LoVo (cell line): ENCODE data around the gene CRY2.
A peak's percentile ranks its signal among the peaks of the same experiment; 100 is the strongest.
"Not testable (repeated sequence)": the region's sequence is repeated elsewhere in the genome, so short reads cannot be mapped to it uniquely, and the experiment has no call there.

Experiments
- DNase-seq: peaks from one replicate; pipeline ENCODE4 v3.0.0-alpha.2; 2016; ENCODE audit warnings: low spot score

Gene CRY2

DNA sequence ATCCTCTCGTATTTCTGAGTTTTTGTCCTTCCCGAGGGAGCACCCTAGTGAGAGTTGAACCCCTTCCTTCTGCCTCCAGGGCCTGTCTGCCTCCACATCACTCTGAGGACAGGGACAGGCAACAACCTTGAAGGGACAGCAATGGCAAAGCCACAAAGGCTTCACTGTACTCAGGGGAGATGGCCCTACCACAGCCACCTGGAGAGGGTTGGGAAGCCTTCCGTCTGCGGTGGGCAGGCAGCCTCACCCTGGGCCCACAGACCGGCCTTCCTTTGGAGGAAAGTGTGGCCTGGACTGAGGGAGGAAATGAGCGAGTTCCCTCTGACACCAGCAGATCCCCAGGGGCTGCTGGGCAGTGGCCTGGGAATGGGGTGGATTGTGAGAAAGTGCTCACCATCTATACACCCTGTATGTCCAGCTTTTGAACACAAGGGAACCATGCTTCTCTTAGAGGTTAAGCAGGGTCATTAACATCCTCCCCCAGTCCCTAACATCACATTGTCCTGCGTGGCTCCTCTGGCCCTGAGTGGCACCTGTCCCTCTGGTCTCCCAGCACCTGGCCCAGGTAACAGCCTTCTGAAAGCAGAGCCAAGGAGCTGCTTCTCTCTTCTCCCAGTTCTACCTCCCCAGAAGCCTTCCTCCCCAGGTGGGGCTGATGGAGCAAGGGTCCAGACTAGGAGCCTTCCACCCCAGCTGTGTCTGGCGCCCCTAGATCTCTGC, 35.5 kb upstream of the CRY2 start:
- no peak for DNase-seq

DNA sequence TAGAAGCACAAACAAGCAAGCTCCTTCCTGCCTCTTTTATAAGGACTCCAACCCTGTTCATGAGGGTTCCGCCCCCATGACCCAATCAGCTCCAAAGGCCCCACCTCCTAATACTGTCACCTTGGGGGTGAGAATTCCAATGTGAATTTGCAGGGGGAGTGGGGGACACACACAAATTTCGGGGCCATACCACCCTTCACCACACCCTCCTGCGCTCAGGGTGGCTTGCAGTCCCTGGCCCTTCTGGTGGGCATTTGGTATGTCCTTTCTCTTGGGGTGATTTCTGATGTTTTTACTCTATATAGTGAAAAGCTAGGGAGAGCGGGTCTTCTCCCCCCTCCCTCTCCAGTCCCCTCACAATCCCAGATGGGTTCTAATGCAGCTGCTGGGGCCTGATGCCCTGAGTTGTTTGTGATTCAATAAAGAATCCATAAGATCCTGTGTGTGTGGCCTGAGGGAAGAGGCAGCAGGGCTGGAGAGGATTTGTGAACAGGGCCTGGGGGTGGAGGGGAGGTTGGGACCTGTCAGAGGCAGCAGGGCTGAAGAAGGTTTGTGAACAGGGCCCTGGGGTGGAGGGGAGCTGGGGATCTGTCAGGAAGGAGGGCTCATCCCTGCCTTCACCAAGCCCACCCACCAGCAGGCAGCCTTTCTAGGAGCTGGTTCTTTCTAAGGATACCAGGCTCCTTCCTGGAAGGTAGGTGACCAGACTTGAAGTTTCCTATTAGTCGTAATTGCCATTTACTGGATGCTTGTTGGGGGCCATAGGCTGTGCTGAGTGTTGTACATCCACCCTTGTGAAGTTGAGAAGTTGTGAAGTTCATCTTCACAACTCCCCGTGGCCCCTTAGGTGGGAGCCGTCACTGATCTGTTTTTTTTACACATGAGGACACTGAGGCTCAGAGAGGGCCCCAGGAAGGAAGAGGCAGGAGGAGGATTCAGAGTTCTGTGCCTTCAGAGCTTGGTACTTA, 34.4 kb upstream of the CRY2 start:
- DNase-seq: no peak

GRCh38 chr11:45815747-45816146, 31.5 kb upstream of the CRY2 start:
- DNase-seq: no peak

DNA sequence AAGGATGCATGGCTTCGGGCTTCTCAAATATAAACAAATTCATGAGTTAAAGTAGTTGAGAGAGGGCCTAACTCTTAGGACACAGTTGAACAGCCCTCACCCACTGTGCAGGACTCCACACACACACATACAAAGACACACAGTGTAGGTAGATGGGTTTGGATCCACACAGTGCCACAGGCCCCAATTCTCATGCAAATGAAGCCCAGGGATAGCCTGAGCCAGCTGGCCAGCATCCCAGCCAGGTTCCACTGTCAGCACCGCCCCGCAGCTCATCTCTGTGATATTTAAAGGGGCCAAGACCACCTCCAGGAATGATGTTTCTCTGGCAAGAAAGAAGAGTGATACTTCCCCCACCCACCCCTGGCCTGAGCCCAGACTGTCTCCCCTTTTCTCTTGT, 30.7 kb upstream of the CRY2 start:
- no peak for DNase-seq

DNA sequence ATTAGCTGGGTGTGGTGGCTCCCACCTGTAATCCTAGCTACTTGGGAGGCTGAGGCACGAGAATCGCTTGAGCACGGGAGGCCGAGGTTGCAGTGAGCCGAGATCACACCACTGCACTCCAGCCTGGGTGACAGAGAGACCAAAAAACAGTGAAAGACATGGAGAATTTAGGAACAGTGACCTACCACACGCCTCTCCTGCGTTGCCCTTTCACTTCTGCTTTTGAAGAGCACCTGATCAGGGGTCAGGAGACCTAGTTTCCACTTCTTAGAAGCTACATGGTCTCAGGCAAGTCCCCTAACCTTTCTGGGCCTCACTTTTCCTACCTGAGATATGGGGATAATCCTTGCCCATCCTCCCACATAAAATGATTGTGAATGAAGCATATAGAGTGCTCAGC, 30.1 kb upstream of the CRY2 start:
- no peak for DNase-seq

GRCh38 chr11:45818961-45819605, 28.2 kb upstream of the CRY2 start:
- DNase-seq: no peak

- DNase-seq: no peak
Measured at GRCh38 chr11:45820211-45820857, 26.9 kb upstream of the CRY2 start.

- DNase-seq: not testable (repeated sequence)
Measured at GRCh38 chr11:45826492-45826891, 20.8 kb upstream of the CRY2 start.

- no peak for DNase-seq
Measured at GRCh38 chr11:45827123-45827522, 20.2 kb upstream of the CRY2 start.

- no peak for DNase-seq
Measured at GRCh38 chr11:45828996-45829395, 18.3 kb upstream of the CRY2 start.

- DNase-seq: no peak
Measured at GRCh38 chr11:45830596-45830995, 16.7 kb upstream of the CRY2 start.

DNA sequence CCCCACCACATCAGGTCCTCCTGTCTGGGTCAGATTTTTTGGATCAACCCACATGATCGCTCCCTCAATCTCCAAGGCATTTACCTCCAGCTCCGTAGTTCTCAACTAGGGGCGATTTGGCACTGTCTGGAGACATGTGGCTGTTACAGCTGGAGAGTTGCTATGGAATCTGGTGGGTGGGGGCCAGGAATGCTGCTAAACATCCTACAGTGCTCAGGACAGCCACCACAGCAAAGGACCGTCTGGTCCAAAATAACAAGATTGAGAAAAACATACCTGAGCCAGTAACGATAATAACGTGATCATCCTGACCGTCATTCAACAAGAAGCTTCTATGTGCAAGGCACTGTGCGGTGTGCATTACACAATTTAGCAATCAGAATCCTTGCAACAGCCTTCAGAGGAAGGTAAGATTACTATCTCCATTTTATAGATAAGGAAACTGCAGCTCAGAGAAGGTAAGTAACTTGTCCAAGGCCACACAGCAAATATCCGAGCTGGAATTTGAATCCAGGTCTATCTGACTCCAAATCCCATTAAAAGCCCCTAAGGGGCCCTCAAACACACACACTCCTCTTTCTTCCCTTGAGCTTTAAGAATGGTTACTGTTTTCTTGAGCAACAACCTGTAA, 14.3 kb upstream of the CRY2 start:
- no peak for DNase-seq

GRCh38 chr11:45833761-45834160, 13.5 kb upstream of the CRY2 start:
- no peak for DNase-seq

- DNase-seq: no peak
Measured at GRCh38 chr11:45834298-45834756, 12.9 kb upstream of the CRY2 start.

DNA sequence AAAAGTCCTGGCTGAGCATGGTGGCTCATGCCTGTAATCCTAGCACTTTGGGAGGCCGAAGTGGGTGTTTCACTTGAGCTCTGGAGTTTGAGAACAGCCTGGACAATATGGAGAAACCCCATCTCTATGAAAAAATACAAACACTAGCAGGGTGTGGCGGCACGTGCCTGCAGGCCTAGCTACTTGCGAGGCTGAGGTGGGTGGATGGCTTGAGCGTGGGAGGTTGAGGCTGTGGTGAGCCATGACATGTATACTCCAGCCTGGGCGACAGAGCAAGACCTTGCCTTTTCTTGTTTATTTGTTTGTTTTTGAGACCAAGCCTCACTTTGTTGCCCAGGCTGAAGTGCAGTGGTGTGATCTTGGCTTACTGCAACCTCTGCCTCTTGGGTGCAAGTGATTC, 8.1 kb upstream of the CRY2 start:
- DNase-seq: no peak

DNA sequence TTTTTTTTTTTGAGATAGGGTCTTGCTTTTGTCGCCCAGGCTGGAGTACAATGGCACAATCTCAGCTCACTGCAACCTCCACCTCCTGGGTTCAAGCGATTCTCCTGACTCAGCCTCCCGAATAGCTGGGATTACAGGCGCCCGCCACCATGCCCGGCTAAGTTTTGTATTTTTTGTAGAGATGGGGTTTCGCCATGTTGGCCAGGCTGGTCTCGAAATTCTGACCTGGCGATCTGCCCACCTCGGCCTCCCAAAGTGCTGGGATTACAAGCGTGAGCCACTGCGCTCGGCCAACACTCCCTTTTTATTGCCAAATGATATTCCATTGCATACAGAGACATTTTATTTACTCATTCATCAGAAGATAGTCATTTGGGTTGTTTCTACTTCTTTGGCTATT, 7.0 kb upstream of the CRY2 start:
- not testable (repeated sequence) for DNase-seq

- DNase-seq: peak; percentile 90
Measured at GRCh38 chr11:45843158-45843924, 3.9 kb upstream of the CRY2 start.

DNA sequence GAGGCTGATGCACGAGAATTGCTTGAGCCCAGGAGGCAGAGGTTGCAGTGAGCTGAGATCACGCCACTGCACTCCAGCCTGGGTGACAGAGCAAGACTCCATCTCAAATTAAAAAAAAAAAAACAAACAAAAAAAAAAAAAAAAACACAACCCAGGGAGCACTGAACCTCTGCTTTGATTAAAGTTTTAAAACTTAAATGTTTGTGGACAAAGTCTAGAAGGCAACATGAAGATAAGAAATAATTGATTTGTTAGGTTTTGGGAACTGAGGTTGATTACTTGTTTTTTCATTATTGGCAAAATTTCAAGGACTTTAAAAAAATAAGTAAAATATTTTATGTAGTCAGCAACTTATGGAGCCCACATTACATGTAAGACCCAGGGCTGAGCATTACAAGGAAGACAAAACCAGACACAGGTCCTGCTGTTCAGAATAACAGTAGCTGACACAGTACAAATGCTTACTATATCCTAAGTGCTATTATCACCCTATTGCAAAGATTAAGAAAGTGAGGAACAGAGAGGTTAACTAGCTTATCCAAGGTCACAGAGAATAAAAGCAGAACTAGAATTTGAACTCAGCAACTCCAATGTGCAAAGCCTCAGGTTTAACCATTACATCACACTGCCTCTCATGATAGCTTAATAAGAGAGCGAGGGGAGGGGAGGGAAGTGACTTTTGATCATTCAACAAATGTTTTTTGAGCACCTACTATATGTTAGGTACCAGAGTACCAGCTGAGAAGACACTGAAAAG, 2.3 kb upstream of the CRY2 start:
- DNase-seq: no peak

- DNase-seq: no peak
Measured at GRCh38 chr11:45846174-45846675, 1.1 kb upstream of the CRY2 start.

GRCh38 chr11:45847911-45848316, 639 bp downstream of the CRY2 start:
- DNase-seq: peak; percentile 44
